Adrenal gland (tissue), 5 donors: ENCODE data around the gene G6PD.

Source experiments
- POLR2A ChIP-seq, 2 donors: fragments of 450-650 bp; IDR thresholded peaks; one replicate each; pipeline ENCODE4 v1.6.1; 2017; ENCODE audit warnings: antibody characterized with exemption in 2 of 2, mild to moderate bottlenecking in 2 of 2, moderate library complexity in 1 of 2
- TF ChIP-seq, protein P1 (sequence below), 6 experiments: fragments of 450-650 bp in 4 of 6; fragments of 200-600 bp in 2 of 6; sonication (generic) in 1 of 6; IDR thresholded peaks; 1 replicate in 5 of 6; 2 replicates in 1 of 6; pipeline versions ENCODE4 v1.5.1 to v1.8.0; 2016 to 2021; ENCODE audit warnings: antibody characterized with exemption in 6 of 6, mild to moderate bottlenecking in 2 of 6, moderate library complexity in 1 of 6
- donor health status: DM: no; HTN: no; CAD: no.

DNA sequence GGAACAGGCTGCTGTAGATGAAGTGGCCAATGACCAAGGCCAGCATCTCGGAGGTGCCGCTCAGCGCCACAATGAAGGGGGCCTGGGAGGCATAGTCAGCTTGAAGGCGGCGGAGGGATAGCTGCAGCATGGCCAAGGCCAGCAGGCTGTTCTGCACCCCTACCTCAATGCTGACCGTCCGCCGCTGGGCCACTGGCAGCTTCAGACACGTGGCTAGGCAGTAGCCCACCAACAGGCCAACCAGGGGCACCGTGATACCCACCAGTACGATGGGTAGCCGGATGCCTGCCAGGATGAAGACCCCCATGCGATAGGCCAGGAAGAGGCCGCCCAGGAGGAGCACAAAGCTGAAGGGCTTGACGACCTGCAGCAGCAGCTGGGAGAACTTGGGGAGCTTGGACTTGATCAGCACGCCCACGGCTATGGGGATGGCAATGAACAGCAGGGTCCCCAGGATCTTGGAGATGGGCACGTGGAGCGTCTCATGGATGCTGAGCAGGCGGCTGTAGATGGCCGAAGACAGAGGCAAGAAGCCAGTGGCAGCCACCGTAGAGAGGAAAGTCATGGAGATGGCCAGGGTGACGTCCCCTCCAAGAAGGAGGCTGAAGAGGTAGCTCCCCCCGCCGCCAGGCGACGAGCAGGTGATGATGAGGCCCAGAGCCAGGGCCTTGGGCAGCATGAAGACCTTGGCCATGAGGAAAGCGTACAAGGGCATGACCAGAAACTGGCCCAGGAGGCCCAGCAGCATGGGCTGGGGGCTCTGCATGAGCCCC lies 58.9 kb downstream of the G6PD start:
- no peak for TF ChIP-seq POLR2A (IDR thresholded peaks at IDR 0.05)
- TF ChIP-seq, protein P1, sequence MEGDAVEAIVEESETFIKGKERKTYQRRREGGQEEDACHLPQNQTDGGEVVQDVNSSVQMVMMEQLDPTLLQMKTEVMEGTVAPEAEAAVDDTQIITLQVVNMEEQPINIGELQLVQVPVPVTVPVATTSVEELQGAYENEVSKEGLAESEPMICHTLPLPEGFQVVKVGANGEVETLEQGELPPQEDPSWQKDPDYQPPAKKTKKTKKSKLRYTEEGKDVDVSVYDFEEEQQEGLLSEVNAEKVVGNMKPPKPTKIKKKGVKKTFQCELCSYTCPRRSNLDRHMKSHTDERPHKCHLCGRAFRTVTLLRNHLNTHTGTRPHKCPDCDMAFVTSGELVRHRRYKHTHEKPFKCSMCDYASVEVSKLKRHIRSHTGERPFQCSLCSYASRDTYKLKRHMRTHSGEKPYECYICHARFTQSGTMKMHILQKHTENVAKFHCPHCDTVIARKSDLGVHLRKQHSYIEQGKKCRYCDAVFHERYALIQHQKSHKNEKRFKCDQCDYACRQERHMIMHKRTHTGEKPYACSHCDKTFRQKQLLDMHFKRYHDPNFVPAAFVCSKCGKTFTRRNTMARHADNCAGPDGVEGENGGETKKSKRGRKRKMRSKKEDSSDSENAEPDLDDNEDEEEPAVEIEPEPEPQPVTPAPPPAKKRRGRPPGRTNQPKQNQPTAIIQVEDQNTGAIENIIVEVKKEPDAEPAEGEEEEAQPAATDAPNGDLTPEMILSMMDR (IDR thresholded peaks at IDR 0.05): no peak
